Hypothalamus (tissue), 51 donors: ENCODE measurements around the gene POU2F3.

Experiments
- DNase-seq, 51 donors: peaks; one replicate each; lab custom pipeline; 2025; lab: John Stamatoyannopoulos, UW

The POU2F3 gene

DNA sequence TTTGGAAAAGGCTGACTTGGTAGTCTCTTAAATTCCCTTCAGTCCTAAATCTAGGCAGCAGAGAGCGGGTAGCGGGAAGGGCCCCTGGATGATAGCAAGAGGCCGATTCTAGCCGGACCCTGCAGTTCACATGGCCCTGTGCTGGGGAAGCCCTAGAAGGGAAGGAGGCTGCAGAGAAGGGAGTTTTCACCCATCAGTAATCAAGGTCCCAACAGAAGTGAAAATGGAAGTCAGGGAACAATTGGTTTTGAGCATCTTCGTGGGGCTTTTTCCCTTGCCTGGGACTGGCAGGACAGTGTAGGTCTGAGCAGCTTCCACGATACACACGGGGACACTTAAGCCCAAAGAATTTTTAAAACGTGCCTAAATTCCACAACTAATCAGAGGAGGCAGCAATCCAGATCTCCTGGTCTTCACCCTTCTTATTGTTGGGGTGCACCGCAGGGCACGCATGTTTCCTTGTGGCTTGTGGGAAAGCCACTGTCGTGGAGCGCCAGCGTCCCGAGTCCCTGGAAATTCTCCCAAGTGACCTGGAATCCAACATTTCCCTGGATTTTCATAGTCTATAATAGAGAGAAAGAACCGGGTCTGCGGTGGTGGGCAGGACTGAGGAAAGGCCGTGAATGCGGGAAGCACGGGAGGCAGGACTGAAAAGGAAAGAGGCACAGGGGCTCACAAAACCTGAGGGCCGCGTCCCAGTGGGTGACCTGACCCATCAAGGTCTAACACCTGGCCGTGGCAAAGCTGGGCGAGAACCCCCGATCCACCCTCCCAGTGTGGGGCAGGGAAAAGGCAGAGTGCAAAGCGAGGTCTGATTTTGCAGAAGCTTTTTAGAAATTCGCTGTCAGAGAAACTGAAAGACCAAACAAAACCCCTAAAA, 30.0 kb upstream of the POU2F3 start:
- DNase-seq, result no peak

DNA sequence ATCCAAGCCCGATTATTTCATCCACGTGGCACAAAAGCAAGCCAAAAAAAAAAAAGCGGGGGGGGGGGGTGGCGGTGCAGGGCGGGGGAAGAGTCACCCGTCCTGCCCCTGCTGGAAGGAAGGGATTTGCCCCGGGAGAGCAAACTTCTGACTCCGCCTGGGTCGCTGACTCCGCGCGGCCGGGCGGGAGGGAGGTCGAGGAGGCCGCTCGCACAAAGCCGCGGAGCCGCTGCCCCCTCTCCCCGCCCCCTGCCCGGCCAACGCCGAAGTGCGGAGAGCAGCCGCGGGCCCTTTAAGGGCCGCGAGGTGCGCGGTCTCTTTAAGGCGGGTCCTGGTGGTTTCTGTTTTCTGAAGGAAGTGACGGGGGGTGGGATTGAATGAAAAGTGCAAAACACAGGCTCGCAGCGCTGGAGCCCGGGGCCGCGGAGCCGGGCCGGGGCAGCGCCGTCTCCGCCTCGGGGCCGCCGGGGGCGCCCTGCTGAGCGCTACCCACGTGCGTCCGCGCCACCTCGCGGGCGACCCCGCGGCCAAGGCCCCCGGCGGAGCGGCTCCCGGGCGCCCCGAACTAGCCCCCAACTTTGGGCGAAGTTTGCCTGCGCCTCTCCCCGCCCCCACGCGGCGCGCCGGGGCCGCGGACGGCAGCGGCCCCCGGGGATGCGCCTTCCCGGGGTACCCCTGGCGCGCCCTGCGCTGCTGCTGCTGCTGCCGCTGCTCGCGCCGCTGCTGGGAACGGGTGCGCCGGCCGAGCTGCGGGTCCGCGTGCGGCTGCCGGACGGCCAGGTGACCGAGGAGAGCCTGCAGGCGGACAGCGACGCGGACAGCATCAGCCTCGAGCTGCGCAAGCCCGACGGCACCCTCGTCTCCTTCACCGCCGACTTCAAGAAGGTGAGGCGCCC, 29.1 kb upstream of the POU2F3 start, which contains the start of gene OAF:
Gene OAF, plus strand, starts transcription at position 407 of the 896 bp plus-strand sequence. Its CDS starts 248 bp downstream, at position 655.
- peak in 36 of 51 donors; percentile 14 to 72 (median 44) for DNase-seq

DNA sequence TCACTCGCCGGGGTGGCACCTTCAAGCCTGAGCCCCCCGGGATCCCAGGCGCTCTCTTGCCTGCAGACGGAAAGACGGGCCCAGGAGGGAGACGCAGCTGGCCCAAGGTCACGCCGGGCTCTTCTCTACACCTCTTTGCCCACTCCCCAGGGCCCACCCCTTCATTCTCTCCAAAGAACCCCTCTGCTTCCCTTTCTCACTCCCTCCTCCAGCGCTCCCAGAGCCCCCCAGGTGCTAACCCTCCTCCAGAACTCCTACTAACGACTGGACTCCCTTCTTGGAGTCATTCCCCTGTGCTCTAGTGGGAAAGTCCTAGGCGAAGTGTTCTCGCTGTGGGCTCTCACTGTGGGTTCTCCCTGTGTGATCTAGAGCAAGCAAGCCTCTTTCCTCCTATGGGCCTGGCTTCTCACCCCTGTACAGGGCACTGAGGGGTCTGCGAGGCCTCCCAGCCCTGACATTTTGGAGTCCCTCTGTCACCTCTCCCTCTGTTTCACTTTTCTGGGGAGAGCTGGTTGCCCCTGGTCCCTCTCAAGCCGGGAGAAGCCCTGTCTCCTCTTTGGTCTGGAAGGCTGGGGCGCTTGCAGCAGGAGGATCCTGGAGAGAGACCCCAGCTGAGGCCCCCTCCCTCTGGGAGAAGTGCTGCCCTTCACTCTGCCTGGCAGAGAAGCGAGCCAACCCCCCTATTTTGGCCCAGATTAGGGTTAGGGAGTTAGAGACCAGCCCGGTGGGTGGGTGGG, 28.2 kb upstream of the POU2F3 start:
- peak in 1 of 51 donors; percentile 16 for DNase-seq

DNA sequence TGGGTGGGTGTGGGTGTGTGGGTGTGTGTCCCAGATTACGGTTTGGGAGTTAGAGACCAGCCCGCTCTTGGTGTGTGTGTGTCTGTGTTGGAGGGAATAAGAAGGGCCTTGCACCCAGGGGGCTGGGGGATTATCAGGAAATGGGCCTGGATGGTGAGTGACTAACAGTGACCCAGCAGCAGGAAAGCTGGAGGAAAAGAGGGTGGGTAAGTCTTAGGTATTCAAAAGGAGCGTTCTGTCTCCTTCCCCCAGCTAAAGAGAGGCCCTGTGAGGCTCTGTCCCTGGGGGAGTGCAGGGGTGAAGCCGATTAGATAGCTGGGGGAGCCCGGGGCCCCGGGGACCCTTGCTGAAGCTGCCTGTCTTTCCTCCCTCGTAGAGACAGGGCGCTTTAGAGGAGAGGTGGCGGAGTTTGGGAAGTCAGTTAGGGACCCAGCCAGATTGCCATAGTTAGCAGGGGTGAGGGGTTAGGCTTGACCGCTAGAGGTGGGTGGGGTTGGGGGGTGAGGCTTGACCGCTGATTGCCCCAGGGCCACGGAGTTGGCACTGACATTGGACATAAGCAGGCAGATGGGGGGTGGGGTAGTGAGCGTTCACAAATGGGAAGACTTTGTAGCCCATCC, 27.6 kb upstream of the POU2F3 start:
- DNase-seq, result no peak

DNA sequence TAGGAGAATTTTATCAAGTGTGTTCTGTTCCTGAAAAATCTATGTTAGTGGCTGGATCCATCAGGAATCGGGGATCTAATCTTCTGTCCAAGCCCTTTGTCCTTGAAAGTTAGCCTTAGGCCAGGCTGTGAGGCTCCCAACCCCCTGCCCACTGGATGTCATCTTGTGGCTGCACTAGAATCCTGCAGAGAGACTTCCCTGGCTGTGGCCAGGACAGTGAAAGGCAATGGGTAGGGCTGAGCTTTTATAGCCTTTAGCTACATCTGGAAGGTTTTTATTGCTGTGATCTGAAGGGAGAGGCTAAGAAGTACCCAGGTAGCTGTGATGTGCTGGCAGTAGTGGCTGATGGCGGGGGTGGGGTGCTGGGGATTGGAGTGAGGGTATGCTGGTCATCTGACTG, 27.0 kb upstream of the POU2F3 start:
- DNase-seq, result no peak

DNA sequence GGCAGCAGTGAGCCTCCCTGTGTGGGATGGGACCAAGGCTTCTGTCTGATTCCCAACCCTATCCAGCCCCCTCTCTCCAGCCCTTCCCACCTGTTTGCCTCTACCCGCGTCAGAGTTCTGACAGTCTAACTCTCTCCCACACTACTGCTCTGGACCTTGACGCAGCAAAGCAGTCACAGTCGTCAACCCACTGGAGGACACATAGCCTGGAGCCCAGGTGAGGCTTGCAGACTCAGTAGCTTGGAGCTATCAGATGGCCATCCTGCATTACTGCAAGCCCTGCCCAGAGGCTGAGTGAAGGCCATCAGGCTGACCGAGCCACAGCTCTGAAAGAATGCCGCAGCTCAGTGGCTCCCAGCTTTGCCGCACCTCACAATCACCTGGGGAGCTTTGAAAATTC, 25.4 kb upstream of the POU2F3 start:
- DNase-seq, result no peak

DNA sequence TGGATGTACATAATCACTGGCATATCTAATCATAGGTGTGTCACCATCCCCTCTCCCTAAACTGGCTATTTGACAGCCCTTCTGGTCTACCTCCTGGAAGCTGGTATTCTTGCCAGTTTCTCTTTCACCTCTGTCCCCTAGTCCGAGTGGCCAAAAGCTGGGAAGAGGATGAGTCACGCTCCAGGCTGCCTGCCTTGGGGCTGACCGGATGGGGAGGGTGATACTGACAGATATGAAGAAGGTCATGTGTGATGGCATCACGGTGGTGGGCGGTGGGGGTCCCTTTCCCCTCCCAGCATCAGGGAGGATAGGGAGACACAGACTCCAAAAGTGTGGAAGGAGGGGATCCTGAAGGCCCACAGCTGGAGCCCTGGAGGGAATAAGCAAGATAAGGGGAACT, 24.3 kb upstream of the POU2F3 start:
- DNase-seq, result no peak

DNA sequence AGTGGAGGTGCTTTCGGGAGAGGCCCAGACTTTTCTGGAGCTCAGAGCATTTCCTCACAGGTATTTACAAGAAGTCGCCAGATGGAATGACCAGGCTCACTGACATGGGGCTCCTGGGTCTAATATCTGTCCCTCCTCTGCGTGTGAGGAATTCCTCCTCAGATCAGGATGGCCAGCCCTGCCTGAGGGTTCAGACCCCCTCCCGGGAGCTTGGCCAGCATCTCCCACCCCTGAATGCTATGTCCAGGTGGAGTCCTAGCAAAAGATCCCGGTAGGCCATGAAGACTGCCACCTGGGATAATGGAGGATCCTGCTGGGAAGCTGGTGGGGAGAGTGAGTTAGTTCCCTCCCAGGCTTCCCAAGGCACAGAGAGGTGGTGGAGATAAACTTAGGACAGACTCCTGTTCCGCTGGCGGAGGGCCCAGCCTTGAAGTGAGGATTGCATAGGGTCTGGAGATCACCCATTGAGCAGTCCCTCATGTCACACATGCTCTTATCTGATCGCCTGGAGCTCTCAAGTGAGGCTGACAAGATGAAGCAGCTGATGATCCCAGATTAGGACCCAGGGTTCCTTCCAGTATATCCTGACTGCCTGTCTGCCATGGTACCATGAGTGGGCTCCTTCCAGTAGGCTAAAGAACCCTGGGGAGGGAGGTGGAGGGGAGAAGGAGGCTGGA, 23.4 kb upstream of the POU2F3 start:
- DNase-seq, result no peak

DNA sequence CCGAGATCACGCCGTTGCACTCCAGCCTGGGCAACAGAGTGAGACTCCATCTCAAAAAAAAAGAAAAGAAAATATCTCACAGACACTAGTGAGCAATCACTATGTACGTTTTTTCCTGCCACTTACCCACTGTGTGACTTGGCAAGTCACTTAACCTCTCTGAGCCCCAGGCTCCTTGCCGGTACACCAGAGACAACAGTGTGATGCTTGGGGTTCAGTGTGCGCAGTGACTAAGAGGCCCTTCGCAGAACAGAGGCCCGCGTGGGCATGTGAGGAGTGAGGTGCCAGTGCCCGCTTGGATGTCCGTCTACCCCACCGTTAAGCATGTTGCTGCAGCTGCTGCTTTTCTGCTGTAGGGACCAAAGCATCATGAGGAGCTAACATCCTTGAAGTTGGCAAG, 22.4 kb upstream of the POU2F3 start:
- no peak for DNase-seq

DNA sequence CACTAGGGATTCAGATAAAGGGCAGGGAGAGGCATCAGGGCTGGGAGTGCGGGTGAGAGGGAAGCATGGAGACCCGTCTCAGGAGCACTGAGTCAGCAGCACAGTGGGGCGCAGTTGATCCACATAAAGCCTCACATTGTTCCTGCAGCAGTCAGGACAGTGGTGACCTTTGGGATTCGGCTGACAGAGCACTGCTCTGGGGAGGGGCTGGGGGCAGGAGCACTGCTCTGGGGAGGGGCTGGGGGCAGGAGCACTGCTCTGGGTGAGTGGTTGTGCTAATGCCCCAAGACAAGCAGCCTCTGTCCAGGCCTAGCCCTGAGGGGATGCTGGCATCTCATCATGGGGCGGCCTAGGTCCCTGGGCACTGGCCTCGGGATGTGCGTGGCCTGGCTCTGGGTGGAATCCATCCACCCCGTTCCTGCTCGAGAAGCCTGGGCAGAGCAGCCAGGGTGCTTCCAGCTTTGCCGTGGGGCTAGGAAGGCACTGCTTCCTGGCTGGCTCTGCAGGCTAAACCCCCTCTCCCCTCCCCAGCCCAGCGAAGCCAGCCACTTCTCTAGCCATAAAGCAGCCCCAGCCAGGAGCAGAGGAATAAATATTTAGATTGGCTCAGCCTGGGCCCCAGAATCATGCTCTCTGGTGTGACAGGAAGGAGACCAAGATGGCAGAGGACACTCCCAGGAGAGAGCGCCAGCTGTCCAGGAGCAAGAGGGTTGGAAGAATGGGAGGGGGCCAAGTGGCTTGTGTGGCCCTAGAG, 21.8 kb upstream of the POU2F3 start:
- peak in 33 of 51 donors; percentile 7 to 82 (median 58) for DNase-seq

DNA sequence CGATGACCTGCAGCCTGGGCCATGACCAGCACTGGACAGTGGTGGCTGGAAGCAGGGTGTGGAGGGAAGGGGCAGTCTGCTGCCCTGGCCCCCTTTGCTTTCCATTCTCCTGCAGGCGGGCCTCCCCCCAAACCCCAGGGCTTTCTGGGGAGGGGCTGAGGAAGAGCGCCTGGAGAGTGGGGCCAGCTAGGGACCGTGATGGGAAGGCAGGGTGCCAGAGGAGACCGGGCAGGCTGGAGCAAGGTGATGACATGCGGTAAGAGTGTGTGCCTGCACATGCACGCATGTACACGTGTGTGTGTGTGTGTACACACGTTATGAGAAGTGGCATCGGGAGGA, 21.3 kb upstream of the POU2F3 start:
- DNase-seq, result no peak

DNA sequence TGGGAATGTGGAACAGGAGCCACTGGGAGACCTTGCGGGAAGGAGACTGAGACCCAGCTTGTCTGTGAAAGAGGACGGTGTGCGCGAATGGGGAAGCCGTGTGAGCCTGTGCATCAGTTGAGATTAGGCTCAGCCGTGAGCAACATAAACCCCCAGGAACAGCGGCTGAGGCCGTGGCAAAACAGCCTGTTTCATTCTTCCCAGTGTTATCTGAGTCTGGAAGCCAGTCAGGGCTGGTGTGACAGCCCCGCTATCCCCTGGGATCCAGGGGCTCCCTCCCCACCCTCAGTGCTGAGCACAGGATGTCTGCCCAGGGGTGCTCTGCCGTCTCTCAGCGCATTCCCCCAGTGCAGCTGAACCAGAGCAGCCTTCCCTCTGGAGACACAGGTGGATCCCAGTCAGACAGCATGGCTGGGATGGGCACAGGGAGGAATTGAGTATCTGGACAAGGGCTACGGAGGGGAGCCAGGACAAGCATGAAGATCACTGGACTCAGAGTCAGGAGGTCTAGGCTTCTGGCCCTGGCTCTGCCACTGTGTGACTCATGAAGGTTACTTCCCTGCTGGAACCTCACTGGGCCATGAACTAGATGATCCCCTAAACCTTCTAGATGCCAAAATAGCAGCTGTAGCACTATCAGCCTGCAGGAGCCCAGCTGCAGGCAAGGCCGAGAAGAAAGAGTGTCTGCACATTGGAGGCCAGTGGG, 20.6 kb upstream of the POU2F3 start:
- no peak for DNase-seq

DNA sequence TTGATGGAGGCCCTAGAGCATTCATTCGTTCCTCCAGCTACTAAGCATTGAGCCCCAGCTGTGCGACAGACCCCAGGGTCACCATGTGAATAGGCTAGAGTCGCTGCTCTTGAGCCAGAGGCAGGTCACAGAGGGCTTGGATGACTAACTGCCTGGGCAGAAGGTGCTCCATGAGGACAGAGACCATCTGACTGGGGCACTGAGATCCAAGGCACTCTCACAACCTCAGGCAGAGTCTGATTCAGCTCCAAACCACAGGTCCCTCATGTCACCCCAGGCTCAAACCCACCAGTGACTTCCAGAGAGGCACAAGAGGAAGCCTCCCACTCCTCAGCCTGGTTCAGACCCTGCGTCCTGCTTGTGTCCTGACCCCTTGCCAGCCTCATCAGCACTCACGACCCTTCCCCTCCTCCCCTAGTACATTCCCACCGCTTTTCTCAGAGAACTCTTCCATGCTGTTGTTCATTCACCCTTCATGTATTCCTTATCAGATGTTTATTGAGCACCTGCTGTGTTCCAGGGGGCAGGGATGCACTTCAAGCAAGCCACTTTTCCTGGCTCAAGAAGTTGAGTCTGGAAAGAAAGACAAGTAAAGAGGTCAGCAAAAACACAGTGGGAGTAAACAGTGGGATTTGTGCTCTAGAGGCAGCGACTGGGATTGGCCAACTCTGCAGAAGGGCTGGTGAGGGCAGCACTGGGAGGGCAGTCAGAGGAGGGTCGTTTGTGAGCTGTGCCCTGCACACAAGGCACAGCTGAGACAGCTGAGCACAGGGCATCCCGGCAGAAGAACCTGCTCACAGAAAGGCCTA, 19.8 kb upstream of the POU2F3 start:
- peak in 1 of 51 donors; percentile 38 for DNase-seq

DNA sequence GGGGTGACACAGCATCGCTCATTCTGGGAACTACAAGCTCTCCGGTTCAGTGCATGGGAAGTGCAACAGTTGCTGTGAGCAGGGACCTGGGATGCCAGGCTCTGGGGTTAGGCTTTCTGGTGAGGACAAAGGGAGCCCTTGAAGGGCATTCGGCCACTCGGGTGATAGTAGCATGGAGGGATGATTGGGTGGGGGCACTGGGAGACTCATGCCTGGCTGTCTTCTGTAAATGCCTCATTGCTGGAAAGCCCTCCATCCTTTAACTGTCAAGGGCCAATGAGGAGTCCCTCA, 19.2 kb upstream of the POU2F3 start:
- no peak for DNase-seq

DNA sequence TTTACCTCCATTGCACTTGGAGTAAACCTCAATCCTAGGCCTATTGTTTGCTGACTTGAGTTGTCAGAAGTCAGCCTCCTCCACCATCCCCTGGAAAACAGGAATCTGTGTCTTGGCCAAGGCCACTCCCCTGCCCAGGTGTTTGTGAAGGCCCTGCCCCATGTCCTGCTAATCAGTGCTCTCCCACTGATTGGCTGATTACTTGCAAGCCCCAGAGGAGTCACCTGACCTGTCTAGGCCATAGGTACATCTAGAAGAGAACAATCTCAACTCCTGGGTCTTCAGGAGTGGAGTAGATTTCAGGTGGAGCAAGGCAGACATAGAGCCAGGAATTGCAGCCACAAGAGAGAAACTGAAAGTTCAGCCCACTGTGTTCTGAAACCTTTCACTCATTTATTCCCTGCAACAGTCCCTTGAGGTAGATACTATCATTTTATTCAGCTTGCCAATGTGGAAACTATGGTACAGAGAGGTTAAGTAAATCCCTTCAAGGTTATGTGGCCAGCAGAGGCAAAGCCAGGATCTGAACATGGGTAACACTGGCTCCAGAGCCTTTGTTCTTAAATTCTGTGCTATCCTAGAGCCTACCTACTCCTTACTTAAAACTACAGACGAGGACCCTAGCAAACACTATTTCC, 18.7 kb upstream of the POU2F3 start:
- DNase-seq, result no peak

DNA sequence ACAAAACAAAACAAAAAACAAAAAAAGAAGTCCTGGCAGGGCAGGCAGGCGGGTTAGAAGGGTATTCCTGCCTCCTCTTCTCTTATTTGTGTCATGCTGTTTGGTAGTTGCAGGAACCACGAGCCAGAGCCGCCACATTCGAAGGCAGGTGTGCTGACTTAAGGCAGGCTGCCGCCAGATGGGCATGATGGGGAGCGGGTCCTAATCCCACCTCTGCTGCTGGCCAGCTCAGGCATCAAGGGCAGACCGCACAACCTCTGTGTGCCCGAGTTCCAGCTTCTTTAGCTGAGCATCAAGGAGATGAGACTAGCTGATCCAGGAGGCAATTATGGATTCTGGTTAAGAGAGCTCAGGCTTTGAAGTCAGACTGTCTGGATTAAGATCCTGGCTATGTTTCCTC, 17.0 kb upstream of the POU2F3 start:
- DNase-seq, result no peak

DNA sequence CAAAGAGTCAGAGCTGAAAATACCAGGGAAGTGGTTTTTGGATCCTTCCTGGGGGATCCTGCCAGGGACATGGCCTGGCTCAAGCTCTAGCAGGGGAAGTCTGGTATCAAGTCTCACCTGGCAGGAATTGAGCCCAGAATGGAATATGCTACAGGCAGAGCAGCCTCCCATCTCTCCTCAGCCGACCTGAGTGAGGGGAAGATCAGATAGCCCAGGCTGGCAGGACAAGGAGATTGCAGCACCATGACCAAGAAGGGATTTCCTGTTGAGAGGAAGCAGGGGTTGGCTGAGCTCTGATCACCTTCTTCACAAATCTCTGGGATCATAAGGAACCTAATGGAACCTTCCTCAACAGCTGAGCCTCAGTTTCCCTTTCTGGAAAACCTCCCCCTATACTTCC, 16.1 kb upstream of the POU2F3 start:
- no peak for DNase-seq
